Stomach (tissue), 4 donors: ENCODE measurements around the gene ZBTB17.

Source experiments
- POLR2A ChIP-seq, 4 donors: fragments of 450-650 bp; IDR thresholded peaks; one replicate each; pipeline ENCODE4 v1.6.1; 2016; ENCODE audit warnings: antibody characterized with exemption in 4 of 4, control low read depth in 2 of 4, mild to moderate bottlenecking in 1 of 4, moderate library complexity in 1 of 4
- POLR2AphosphoS5 ChIP-seq, 3 donors: sonication (generic); formaldehyde crosslinking; IDR thresholded peaks; one replicate each; pipeline ENCODE4 v1.6.1; 2016; ENCODE audit warnings: antibody characterized with exemption in 3 of 3
- TF ChIP-seq, protein P1 (sequence below), 7 experiments: fragments of 450-650 bp in 4 of 7; fragments of 200-600 bp in 3 of 7; sonication (generic) in 3 of 7; IDR thresholded peaks; one replicate each; pipeline ENCODE4 v1.5.1; 2016 to 2019; ENCODE audit warnings: antibody characterized with exemption in 7 of 7, control low read depth in 2 of 7, mild to moderate bottlenecking in 1 of 7

GRCh38 chr1:15992582-15993500, 16.9 kb upstream of the ZBTB17 start:
- TF ChIP-seq POLR2AphosphoS5 (IDR thresholded peaks at IDR 0.05) (no peak), POLR2A (IDR thresholded peaks at IDR 0.05) (no peak)
- TF ChIP-seq, protein P1, sequence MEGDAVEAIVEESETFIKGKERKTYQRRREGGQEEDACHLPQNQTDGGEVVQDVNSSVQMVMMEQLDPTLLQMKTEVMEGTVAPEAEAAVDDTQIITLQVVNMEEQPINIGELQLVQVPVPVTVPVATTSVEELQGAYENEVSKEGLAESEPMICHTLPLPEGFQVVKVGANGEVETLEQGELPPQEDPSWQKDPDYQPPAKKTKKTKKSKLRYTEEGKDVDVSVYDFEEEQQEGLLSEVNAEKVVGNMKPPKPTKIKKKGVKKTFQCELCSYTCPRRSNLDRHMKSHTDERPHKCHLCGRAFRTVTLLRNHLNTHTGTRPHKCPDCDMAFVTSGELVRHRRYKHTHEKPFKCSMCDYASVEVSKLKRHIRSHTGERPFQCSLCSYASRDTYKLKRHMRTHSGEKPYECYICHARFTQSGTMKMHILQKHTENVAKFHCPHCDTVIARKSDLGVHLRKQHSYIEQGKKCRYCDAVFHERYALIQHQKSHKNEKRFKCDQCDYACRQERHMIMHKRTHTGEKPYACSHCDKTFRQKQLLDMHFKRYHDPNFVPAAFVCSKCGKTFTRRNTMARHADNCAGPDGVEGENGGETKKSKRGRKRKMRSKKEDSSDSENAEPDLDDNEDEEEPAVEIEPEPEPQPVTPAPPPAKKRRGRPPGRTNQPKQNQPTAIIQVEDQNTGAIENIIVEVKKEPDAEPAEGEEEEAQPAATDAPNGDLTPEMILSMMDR (IDR thresholded peaks at IDR 0.05), result no peak
